Measurements from ENCODE around the gene COLGALT1.
"Not testable (repeated sequence)": the region's sequence is repeated elsewhere in the genome, so short reads cannot be mapped to it uniquely, and the experiment has no call there.

The COLGALT1 gene

DNA sequence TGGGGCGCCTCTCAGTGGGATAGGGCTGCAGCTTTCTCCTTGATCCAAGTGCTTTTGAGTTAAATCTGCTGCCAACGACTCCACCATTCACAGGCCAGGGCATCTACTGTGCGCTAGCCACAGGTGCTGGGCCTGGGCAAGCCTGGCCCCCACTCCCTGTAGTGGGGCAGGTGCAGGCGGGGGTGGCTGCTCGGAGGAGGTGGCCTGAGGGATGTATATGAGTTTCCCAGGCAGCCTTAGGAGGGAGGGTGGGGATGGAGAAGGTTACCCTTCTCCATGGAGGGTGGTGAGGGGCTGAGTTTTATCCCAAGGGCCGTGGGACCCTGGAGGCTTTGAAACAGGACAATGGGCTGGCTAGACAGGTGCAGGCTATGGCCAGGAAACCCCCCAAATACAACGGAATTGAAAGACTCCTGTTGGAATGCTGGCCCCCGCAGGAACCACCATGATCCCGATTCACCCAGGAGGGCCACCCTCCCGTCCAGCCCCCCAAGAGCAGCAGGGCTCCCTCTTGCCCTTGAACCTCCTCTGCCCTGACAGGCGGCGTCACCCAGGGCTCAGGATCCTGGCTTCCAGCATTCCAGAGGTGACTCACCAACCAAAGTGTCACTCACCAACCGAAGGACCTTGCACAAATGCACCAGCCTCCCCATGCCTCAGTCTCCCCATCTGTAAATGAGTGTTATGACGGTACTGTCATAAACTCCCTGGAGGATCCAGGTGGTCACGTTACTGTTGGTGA lies 39.9 kb upstream of the COLGALT1 start:
- TF ChIP-seq CTCF (IDR thresholded peaks at IDR 0.05; ENCODE audit: control extremely low read depth, extremely low read depth, low read depth, missing control alignments), result no peak
- DNase-seq (ENCODE audit: extremely low spot score), result no peak
- ChIA-PET POLR2A (no interaction called here), CTCF (interaction anchor here (1.3 to 2.3 kb wide), 2 partner anchors 20 to 34 kb away, joined by 3 to 15 read pairs; no protein-coding TSS in a partner anchor)

GRCh38 chr19:17517898-17518297 lies 37.6 kb upstream of the COLGALT1 start:
- TF ChIP-seq CTCF (IDR thresholded peaks at IDR 0.05; ENCODE audit: control extremely low read depth, extremely low read depth, low read depth, missing control alignments), result no peak
- ChIA-PET POLR2A (no interaction called here), CTCF (interaction anchor here (1.2 to 1.9 kb wide), 2 partner anchors 21 to 56 kb away, joined by 3 to 5 read pairs; no protein-coding TSS in a partner anchor)
- no peak for DNase-seq (ENCODE audit: extremely low spot score)

DNA sequence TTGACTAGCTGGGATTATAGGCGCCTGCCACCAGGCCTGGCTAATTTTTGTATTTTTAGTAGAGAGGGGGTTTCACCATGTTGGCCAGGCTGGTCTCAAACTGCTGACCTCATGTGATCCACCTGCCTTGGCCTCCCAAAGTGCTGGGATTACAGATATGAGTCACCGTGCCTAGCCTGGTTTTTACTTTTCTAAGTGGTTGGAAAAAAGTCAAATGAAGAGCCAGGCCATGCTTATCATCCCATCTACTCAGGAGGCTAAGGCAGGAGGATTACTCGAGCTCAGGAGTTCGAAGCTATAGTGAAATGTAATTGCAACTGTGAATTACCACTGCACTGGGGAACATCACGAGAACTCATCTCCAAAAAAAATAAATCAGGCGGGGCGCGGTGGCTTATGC lies 36.8 kb upstream of the COLGALT1 start:
- POLR2A ChIA-PET; DNase-seq (ENCODE audit: extremely low spot score): not testable (repeated sequence)
- CTCF ChIA-PET, result interaction anchor here (1.1 to 1.9 kb wide), 2 partner anchors 17 to 22 kb away, joined by 3 to 5 read pairs; no protein-coding TSS in a partner anchor

- POLR2A ChIA-PET, result no interaction called here
Measured at GRCh38 chr19:17519967-17520366, 35.5 kb upstream of the COLGALT1 start.

DNA sequence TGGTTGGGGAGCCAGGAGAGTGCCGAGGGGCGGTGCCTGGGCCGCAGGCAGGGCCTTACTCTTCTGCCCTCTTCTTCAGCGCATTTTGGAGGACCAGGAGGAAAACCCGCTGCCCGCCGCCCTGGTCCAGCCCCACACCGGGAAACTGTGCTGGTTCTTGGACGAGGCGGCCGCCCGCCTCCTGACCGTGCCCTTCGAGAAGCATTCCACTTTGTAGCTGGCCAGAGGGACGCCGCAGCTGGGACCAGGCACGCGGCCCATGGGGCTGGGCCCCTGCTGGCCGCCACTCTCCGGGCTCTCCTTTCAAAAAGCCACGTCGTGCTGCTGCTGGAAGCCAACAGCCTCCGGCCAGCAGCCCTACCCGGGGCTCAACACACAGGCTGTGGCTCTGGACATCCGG lies 34.6 kb upstream of the COLGALT1 start:
- ChIA-PET POLR2A (no interaction called here), CTCF (interaction anchor here (1.4 to 4.1 kb wide), 2 partner anchors 9 to 24 kb away, joined by 3 to 28 read pairs; partner anchors contain the start of gene PGLS)
- no peak for TF ChIP-seq CTCF (IDR thresholded peaks at IDR 0.05; ENCODE audit: control extremely low read depth, extremely low read depth, low read depth, missing control alignments)
- DNase-seq (ENCODE audit: extremely low spot score), result no peak

More at GRCh38 chr19:17519967-17520366, 35.5 kb upstream of the COLGALT1 start:
- DNase-seq (ENCODE audit: extremely low spot score), result no peak
- no peak for TF ChIP-seq CTCF (IDR thresholded peaks at IDR 0.05; ENCODE audit: control extremely low read depth, extremely low read depth, low read depth, missing control alignments)
- CTCF ChIA-PET, result interaction anchor here (1.4 kb wide), 1 partner anchor 8 kb away, joined by 3 read pairs; the partner anchor contains the start of gene PGLS

DNA sequence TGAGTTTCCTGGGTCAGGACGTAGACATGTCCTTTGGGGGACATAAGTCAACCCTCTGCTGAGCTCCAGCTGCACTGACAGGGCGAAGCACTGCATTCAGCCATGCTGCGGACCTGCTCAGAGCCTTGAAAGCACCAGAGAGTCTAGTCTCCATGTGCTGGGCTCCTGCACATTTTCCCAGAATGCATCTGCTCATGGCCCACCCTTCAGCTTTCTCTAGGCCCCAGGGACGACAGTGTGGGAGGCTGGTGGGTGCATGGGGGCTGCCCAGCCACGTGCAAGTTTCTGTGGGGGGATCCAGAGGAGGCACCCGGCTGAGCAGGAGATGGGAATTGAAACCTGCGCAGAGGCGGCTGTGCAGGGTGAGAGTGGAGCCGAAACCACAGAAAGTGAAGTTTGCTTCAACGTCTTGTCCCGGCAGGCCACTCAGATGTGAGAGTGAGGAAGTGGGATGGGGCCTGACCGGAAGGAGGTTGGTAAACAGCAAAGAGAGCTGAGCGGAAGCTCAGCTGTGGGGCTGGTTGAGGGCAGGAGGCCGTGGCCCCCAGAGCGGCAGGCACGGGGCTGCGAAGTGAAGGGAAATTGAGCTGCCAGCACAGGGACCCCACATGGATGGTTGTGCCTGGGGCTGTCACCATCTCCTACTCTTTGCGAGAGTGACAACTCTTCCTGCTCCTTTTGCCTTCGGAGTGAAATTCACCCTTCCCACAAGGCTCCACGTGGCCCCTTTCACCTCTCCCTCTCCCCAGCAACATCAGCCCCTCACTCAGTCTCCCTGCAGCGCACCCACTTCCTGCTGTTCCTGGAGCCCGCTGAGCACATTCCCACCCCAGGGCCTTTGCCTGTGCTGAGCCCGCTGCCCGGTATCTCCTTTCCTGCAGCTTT lies 32.2 kb upstream of the COLGALT1 start:
- ChIA-PET CTCF (interaction anchor here (0.8 to 4.1 kb wide), 6 partner anchors 10 to 260 kb away, joined by 3 to 28 read pairs (median 4); partner anchors contain the start of gene PGLS), POLR2A (interaction anchor here (0.5 to 1.4 kb wide), 2 partner anchors 12 to 251 kb away, joined by 5 to 7 read pairs; partner anchors contain the start of gene PGLS)
- DNase-seq (ENCODE audit: extremely low spot score), result peak; percentile 87
- no peak for TF ChIP-seq CTCF (IDR thresholded peaks at IDR 0.05; ENCODE audit: control extremely low read depth, extremely low read depth, low read depth, missing control alignments)
